Liver (tissue), 9 donors: Measurements from ENCODE around the gene SELENBP1. TPM values are rescaled to one million over a fixed set of nuclear protein-coding genes. Genes with fewer than 3 reads are reported as not detected.
A peak's percentile ranks its signal among the peaks of the same experiment; 100 is the strongest.

Experiments
- DNase-seq: peaks from one replicate; pipeline ENCODE4 v3.0.0-alpha.2; 2017; ENCODE audit warnings: low spot score
- H3K27ac ChIP-seq, 2 donors: one replicate each; pipeline ENCODE4 v1.7.0; 2013; ENCODE audit warnings: inconsistent platforms in 2 of 2, low read length in 2 of 2, control low read depth in 1 of 2, low read depth in 1 of 2, mild to moderate bottlenecking in 1 of 2
- H3K27me3 ChIP-seq, 4 donors: one replicate each; pipeline versions ENCODE4 v1.6.1 to v1.7.0; 2013; ENCODE audit warnings: low read length in 3 of 4, inconsistent platforms in 1 of 4, mild to moderate bottlenecking in 1 of 4, moderate library complexity in 1 of 4; ENCODE audit not compliant: control insufficient read depth in 4 of 4, insufficient read depth in 4 of 4
- H3K36me3 ChIP-seq, 4 donors: one replicate each; pipeline versions ENCODE4 v1.6.1 to v1.7.0; 2013; ENCODE audit warnings: low read length in 3 of 4, mild to moderate bottlenecking in 3 of 4, low read depth in 1 of 4, moderate library complexity in 1 of 4; ENCODE audit not compliant: control insufficient read depth in 4 of 4, insufficient read depth in 3 of 4
- H3K4me1 ChIP-seq, 4 donors: one replicate each; pipeline versions ENCODE4 v1.6.1 to v1.7.0; 2013; ENCODE audit warnings: low read length in 3 of 4, mild to moderate bottlenecking in 3 of 4, moderate library complexity in 1 of 4; ENCODE audit not compliant: control insufficient read depth in 4 of 4, insufficient read depth in 4 of 4
- H3K4me3 ChIP-seq, 3 donors: one replicate each; pipeline versions ENCODE4 v1.6.1 to v1.7.0; 2013; ENCODE audit warnings: low read length in 3 of 3, control low read depth in 1 of 3, low read depth in 1 of 3, mild to moderate bottlenecking in 1 of 3
- H3K9ac ChIP-seq, 2 donors: one replicate each; pipeline ENCODE4 v1.7.0; 2013; ENCODE audit warnings: low read length in 2 of 2, mild to moderate bottlenecking in 2 of 2, moderate library complexity in 2 of 2, control low read depth in 1 of 2, low read depth in 1 of 2
- H3K9me3 ChIP-seq, 4 donors: one replicate each; pipeline versions ENCODE4 v1.6.1 to v1.7.0; 2013; ENCODE audit warnings: low read length in 3 of 4; ENCODE audit not compliant: control insufficient read depth in 4 of 4
- ATF3 ChIP-seq: IDR thresholded peaks from 2 replicates; pipeline ENCODE4 v1.6.1; 2016; ENCODE audit warnings: antibody characterized with exemption
- CTCF ChIP-seq: fragments of 150-350 bp; IDR thresholded peaks from 2 replicates; pipeline ENCODE4 v1.5.1; 2017; ENCODE audit warnings: improper control_type of control experiment, low read depth, low read length; ENCODE audit not compliant: missing input control
- FOXA1 ChIP-seq: IDR thresholded peaks from 2 replicates; pipeline ENCODE4 v1.6.1; 2016; ENCODE audit warnings: antibody characterized with exemption
- FOXA2 ChIP-seq: IDR thresholded peaks from 2 replicates; pipeline ENCODE4 v1.6.1; 2016; ENCODE audit warnings: antibody characterized with exemption
- GABPA ChIP-seq, 2 donors: IDR thresholded peaks in 1 of 2; conservative IDR thresholded peaks in 1 of 2; 2 replicates each; pipeline ENCODE4 v1.6.1; 2016; ENCODE audit warnings: antibody characterized with exemption in 2 of 2, mild to moderate bottlenecking in 1 of 2, moderate library complexity in 1 of 2
- HNF4G ChIP-seq: IDR thresholded peaks from 2 replicates; pipeline ENCODE4 v1.6.1; 2016; ENCODE audit warnings: antibody characterized with exemption
- JUND ChIP-seq, 2 donors: IDR thresholded peaks; 2 replicates each; pipeline ENCODE4 v1.6.1; 2016; ENCODE audit warnings: antibody characterized with exemption in 2 of 2
- NR2F2 ChIP-seq: IDR thresholded peaks from 2 replicates; pipeline ENCODE4 v1.6.1; 2016; ENCODE audit warnings: antibody characterized with exemption
- REST ChIP-seq: IDR thresholded peaks from 2 replicates; pipeline ENCODE4 v1.6.1; 2016; ENCODE audit warnings: antibody characterized with exemption, mild to moderate bottlenecking
- RXRA ChIP-seq, 2 donors: IDR thresholded peaks; 2 replicates each; pipeline ENCODE4 v1.6.1; 2017 to 2018; ENCODE audit warnings: antibody characterized with exemption in 2 of 2, mild to moderate bottlenecking in 1 of 2
- SP1 ChIP-seq: IDR thresholded peaks from 2 replicates; pipeline ENCODE4 v1.6.1; 2018; ENCODE audit warnings: antibody characterized with exemption, mild to moderate bottlenecking
- TAF1 ChIP-seq: conservative IDR thresholded peaks from 2 replicates; pipeline ENCODE4 v1.6.1; 2016; ENCODE audit warnings: antibody characterized with exemption, mild to moderate bottlenecking
- YY1 ChIP-seq: IDR thresholded peaks from 2 replicates; pipeline ENCODE4 v1.6.1; 2016; ENCODE audit warnings: antibody characterized with exemption, mild to moderate bottlenecking
- ZBTB33 ChIP-seq: IDR thresholded peaks from 2 replicates; pipeline ENCODE4 v1.6.1; 2016; ENCODE audit warnings: antibody characterized with exemption
- WGBS: extraction: QIAGEN DNeasy Blood & Tissue Kit; methylation state at CpG from one replicate; pipeline ENCODE4 v1.1.7; 2013; 5-methylcytosine and 5-hydroxymethylcytosine counted together
- polyA plus RNA-seq, 2 donors: library from polyadenylated mRNA; stranded (reverse) in 1 of 2; unstranded in 1 of 2; fragments of 200-250 nt in 1 of 2; fragments of >200 nt in 1 of 2; fragmentation: Nextera tagmentation in 1 of 2; extraction: Ambion mirVana in 1 of 2; gene quantifications; one replicate each; pipeline versions ENCODE4 v1.2.1 to v1.2.3, GENCODE V29; 2013 to 2015
- total RNA-seq, 2 donors: library from RNA; depleted of rRNA; stranded (reverse); fragments of >200 nt; gene quantifications; one replicate each; pipeline ENCODE4 v1.2.3, GENCODE V29; 2014
- donor health status: healthy.
- donor health status: healthy.
- donor health status: healthy.
- donor health status: healthy.
- donor health status: healthy.

SELENBP1 gene
- total and polyA plus RNA-seq, 4 donors: 141 to 387 (median 181) TPM

- TF ChIP-seq JUND (IDR thresholded peaks at IDR 0.05) (no peak), RXRA (IDR thresholded peaks at IDR 0.05) (peak; percentile 52 to 62), FOXA2 (peak; percentile 70), ATF3 (no peak), HNF4G (no peak), REST (peak; percentile 28), YY1 (no peak)
These were observed 991 bp downstream of the SELENBP1 start (continued) for GRCh38 chr1:151371370-151372057.

- peaks cover 18 to 53% (median 45%) of the 10 kb centered on the region in 4 donors for H3K4me1 ChIP-seq
- no peak overlapping the region for H3K4me3 ChIP-seq
- DNase-seq: peak; percentile 81
- H3K9ac ChIP-seq: no peak overlapping the region
- TF ChIP-seq CTCF: no peak
- no peak for TF ChIP-seq FOXA1
- no peak for TF ChIP-seq GABPA (IDR thresholded peaks at IDR 0.05 in 1 of 2, conservative IDR thresholded peaks at IDR 0.05 in 1 of 2)
- peak; percentile 39 for TF ChIP-seq NR2F2
- H3K27ac ChIP-seq: peak overlapping the region; percentile 26 to 42
- no peaks in the 10 kb centered on the region for H3K9me3 ChIP-seq
- H3K27me3 ChIP-seq: no peaks in the 10 kb centered on the region
- H3K36me3 ChIP-seq: peaks cover 6 to 16% (median 15%) of the 10 kb centered on the region in 4 donors
- WGBS: 58% methylated on average over 6 of the region's 6 CpGs
These were observed 2.1 kb downstream of the SELENBP1 start for GRCh38 chr1:151370211-151370911.

- Histone ChIP-seq H3K27ac (peak overlapping the region in 1 of 2 donors; percentile 26), H3K27me3 (no peaks in the 10 kb centered on the region), H3K4me3 (no peak overlapping the region), H3K4me1 (peaks cover 18 to 53% (median 45%) of the 10 kb centered on the region in 4 donors), H3K36me3 (peaks cover 8 to 23% (median 23%) of the 10 kb centered on the region in 4 donors), H3K9ac (no peak overlapping the region), H3K9me3 (no peaks in the 10 kb centered on the region)
- TF ChIP-seq FOXA1 (no peak), SP1 (no peak), TAF1 (no peak), JUND (IDR thresholded peaks at IDR 0.05) (no peak), ZBTB33 (no peak)
- no peak for DNase-seq
- WGBS: 82% methylated on average over 15 of the region's 15 CpGs
These were observed 2.9 kb downstream of the SELENBP1 start for GRCh38 chr1:151369621-151370048.
